GM21367 (cell line): ENCODE measurements around the gene MRPL44.

Experiments
- ATAC-seq: cut with Tn5 transposase; IDR thresholded peaks from one replicate; pipeline ENCODE4 v1.9.1; 2021; ENCODE audit not compliant: unreplicated experiment

The MRPL44 gene

DNA sequence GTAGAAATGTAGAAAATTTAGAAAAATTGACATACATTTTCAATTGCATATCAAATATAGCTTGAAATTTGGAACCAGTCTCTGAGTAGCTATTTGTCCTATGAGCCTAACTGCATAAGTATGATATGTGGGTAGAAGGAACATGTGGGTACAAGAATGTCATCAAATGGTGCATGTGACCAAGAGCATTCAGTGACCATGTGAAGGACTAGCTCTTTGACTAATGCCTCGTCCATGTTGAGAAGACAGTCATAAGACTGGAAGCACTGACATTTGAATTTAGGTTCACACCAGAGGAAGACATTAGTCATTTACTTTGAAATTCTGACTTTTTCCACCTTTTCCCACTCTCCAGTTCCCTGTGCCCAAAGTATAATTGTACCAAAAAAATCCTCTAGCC is 12.6 kb downstream of the MRPL44 start:
- no peak for ATAC-seq

DNA sequence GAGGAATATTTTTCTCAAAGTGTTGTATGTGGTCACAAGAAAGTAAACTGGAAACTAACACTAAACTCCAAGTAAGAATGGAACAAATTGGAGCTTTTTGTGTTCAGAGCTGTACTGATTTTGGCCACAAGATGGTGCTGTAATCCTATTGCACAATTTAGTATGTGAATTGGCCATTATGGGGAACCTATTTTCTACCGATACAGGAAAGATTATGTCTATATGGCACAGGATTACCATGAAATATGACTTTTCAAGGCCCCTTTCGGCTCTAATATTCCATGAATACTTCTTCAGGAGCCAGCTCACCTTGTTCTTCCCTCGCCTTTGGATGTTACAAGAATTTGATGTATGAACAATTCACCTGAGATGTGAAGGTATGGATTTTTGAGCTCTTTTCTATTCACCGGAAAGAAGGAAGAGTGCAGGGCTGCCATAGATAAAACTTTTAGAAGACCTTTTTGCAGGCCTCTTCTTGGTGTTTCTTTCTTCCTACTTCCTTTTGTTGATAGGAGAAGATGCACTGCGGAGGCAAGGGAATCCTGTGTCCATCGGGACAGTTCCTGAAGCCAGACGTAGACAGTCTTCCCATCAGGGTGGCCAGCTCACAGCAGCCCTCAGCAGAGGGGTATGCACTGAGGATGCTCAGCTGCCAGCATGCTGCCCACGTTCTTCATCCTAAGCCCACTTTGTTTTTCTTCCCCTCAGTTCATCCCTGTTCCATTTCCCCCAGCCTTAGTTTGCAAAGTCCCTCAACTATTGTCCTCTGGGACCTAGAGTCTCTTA is 13.3 kb downstream of the MRPL44 start:
- peak; percentile 78 for ATAC-seq

DNA sequence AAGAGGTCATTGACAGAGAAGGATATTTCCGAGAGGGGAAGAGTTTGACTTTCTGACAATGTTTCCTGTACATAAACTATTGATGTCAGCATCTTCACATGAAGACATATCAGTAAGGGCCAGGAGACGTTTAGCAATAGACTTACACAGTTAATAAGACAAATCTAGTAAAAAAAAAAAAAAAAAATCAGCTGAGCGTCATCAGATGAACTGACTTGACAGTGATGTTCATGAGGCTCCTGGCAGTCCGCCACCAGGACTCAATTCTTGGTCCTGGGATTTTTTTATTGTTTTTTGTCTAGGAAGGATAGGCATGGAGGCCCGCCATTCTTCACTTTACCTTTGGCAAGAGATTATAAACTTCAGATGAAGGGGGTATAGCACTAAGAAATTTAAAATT is 14.5 kb downstream of the MRPL44 start:
- no peak for ATAC-seq

DNA sequence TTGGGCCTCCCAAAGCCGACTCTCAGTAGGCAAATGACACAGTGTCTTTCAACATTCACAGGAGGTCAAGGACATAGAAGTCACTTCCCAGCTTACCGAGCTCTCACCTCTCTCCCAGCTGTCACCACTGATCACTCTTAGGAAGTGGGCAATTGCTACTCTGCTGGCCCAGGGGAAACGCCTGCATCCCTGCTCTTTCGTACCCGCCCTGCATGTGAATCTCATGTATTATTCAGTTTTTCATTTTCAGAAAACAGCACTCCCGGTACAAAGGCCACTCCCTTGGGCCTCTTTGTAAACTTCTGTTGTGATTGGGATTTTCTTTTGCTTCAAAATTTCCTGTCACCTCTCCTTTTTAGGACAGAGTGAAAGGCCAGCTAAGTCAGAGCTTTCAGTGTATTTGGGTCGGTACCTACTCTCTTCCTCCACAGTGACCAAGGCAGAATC is 15.4 kb downstream of the MRPL44 start:
- ATAC-seq: no peak

DNA sequence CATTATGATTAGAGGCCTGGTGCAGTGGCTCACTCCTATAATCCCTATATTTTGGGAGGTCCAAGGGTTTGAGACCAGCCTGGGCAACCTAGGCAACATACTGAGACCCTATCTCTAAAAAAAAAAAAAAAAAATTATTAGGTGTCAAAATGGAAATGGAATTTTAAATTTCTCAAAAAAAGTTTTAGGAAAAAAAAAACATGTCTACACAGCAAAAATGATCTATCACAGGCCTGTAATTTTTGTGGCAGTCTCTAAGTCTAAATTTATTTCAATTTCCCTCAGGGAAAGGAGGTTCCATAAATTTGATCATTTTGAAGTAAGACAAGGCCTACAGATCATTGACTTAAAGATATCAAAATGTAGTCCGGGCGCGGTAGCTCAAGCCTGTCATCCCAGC is 16.3 kb downstream of the MRPL44 start:
- ATAC-seq: no peak

DNA sequence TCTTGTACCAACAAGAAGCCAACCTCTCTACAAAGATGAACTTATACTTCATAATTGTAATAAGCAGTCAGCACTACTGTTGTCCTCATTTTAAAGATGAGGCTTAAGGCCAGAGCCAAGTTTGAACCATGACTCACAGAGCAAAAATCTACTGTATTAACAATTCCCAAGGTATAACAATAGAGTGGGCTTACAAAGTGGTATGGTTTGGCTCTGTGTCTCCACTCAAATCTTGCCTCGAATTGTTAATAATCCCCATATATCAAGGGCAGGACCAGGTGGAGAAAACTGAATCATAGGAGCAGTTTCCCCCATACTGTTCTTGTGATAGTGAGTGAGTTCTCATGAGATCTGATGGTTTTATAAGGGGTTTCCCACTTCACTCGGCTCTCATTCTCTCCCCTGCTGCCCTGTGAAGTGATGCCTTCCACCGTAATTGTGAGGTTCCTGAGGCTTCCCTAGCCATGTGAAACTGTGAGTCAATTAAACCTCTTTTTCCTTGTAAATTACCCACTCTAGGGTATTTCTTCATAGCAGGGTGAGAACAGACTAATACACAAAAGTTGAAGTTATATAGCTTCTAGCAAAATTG is 19.5 kb downstream of the MRPL44 start:
- no peak for ATAC-seq

DNA sequence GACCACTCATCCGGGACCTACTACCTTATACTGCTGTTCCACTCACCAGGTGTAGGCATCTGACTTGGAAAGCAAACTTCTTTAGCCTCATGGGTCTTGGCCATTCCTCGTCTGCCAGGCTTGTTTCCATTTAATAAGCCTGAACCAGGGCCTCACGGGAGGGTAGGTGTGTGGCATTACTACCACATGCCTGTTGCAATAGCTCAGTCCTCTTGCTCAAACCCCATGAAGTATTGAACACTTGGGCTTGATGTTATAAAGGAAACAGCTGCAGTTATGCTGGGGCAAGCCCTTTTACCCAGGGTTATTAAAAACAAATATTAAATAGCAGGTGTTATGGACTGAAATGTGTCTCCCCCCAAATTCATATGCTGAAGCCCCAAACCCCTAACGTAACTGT is 21.2 kb downstream of the MRPL44 start:
- no peak for ATAC-seq

DNA sequence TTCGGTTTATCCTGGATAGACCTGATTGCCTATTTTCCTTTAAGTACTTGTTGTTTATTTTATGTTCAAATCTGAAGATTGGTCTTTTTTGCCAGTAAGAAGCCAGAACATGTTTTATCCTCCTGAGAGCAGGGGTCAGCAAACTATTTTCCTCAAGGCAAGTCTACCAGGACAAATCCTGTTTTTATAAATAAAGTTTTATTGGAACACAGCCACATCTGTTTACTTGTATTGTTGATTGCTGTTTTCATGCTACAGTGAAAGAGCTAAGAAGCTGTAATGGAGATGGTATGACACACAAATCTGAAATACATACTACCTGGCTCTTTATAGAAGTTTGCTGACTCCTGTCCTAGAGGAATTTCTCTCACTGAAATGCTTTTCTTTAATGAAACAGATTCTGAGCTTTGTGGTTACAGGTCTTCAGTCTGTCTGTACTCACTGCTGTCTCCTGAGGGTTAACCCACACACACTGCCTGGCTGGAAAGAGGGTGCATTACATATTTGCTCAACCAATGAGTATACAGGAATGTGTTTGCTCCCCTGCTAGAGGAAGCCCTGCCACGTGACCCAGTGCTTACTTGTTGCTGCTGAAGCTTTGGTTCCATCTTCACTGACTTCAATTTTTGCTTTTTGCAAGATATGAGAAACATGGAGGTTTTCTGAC is 22.6 kb downstream of the MRPL44 start:
- no peak for ATAC-seq

DNA sequence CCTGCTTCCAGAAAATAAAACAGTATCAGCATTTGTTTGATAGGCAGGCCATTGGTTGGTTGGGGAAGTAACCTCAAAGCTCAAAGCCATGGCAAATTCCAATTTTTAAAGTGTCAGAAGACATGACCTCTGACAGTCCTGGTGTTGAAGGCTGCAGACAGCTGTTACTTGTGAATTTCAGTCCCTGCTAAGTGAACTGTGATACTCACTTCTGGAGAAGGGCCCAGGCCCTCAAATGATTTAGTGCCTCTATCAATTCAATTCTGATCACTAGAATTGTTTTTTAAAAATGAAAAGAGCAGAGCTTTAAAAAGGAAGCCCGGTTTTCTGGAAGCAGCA is 23.1 kb downstream of the MRPL44 start:
- ATAC-seq: no peak

DNA sequence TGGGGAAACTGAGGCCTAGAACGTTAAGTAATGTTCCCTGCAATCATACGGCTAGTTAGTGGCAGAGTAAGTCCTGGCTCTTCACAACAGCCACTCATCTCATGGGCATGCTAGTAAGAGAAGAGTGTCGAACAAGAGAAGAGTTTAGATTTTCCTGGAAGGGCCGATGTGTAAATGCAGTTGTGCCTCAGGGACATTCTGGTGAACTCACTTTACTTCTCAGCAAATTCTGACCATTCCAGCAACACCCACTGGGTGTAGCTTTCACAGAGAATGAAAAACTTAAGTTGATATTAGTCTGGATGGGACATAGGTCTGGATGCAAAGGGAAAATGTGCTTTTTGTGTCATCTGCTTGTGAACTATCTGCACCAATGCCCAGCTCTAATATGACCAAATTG is 23.5 kb downstream of the MRPL44 start:
- ATAC-seq: no peak

DNA sequence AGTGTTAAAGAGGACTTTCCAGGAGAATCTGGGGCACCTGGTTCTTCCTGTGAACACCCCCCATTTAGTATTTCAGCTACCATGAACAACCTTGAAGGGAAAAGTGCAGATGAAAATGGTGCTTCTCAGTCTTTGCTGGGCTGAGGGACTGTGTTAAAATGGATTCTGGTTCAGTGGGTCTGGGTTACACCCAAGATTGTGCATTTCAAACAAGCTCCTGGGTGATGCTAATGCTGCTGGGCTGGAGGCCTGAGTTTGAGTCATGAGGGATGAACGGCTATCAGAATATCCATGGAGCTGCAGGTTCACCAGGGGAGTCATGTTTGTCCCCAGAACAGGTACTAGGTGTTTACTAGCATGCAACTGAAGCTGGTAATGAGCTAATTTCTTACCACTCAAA is 24.0 kb downstream of the MRPL44 start:
- no peak for ATAC-seq

DNA sequence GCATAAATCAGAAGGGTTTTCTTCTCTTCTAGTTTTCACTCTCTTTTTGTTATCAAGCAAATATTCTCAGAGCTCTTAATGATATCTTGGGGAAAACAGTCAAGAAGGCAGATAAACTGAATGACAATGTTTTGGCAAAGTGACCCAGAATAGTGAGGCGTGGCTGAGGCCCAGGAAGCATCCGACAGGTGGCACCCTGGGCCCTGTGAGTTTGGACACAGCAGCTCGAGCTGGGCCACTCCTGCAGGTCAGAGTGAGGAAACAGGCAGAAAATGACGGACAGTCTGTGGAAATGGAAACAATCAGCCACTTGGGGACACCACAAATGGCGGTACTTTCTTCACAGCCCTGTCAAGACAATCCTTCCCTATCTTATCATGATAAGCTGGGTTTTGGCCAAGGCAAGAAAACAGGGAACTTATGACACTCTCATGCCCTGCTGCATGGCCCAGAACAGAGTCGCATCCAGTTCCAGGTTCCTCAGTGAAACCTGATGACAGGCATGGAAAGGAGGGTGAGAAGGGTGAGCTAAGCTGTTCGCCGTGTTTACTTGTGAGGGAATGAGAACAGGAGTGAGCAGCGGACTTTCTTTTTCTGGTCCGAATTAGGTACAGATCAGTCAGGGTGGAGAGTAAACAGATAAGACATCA is 32.1 kb downstream of the MRPL44 start:
- no peak for ATAC-seq

DNA sequence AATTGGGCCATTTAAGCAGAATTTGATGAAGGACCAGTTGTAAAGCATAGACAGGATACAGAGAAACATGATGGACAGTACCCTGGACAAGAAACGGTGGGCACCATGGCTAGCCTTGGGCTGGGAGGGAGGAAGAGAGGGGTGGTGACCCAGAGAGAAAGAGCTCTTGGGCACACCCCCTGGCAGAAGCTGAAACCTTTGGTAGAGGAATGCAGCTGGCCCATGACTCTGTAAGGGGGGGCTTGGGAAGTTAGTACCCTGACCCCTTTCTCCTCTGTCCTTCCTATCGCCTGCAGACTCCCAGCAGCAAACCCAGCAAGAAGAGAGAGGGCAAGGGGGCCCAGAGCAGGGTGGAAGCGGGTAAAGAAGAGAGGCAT is 32.6 kb downstream of the MRPL44 start:
- ATAC-seq: no peak

DNA sequence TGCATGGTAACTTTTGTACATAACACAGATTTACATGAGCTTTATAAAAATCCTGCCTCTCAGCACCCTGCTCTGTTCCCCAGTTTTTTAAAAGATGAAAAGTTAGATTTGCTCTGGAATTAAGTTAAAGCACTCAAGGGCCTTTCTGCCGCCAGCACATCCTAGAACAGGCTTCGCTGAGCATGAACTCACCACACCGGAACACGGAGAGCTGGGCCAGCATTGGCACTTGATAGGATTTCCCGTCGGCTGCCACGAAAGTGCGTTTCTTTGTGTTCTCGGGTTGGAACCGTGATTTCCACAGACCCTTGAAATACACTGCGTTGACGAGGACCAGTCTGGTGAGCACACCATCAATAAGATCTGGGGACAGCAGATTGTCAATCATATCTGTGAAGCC is 34.3 kb downstream of the MRPL44 start:
- no peak for ATAC-seq

DNA sequence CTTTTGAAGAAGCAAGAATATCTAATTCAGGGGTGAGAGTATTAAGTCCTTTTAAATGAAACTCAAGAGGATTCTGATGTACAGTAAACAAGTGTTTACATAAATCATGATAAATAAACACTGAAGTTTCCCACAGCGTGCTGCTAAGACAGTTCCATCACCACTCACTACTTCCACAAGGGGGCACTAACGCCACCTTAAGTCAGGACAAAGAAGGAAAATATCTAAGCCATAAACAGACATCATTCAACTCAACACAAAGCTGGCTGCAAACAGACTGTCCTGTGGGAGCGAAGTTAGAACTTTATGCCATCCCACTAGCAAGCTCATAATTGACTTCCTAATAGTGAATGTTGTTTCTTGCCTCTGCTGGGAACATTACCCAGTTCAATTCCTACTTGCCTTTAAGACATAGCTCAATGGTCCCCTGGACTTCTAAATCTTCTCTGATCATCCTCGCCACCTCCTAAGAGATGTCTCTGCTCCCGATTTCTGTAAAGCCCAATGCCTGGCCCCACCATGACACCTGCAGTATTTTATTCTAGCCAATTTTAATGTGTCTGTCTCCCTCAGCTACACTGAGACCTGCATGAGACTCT is 36.5 kb downstream of the MRPL44 start:
- ATAC-seq: peak; percentile 66

DNA sequence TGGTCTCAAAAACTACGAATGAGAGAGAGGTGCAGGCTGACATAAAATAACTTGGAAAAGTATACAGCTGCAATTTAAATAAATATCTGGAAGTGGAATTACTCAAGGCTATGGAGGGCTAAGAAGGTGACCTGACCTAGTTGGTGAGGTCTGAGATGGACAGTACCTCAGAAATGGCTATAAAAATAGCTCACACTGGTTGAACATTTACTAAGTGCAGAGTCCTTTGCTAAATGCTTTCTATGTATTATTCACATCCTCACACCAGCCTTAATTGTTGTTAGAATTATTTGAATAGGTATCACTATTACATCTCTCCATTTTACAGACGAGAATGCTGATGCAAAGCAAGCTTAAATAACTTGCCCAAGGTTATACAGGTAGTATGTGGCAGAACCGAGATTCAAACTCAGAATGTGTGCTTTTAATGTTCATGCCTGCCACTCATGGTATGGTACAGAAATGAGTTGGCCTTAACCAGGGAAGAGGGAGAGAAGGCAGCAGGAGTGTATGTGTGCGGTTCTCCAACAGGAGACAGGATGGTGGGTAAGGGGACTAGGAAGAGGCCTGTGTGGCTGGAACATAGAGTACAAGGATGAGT is 37.4 kb downstream of the MRPL44 start:
- ATAC-seq: no peak

DNA sequence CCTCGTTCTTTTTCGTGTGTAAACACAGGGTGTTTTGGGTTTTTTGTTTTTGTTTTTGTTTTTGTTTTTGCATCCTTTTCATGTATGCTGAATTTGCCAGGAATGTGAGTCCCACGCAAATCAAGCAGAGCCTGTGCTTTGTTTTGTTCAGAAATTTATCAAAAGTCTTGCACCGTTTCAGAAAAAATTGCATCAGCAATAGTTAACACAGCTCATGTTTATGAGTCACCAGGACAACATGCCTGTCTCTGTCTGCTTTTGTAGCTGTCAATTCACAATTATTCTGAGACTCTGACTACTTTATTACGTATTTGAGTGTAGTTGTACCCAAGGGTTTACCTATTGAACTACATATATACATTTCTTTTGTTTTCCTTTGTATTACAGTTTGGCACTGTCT is 38.3 kb downstream of the MRPL44 start:
- no peak for ATAC-seq

DNA sequence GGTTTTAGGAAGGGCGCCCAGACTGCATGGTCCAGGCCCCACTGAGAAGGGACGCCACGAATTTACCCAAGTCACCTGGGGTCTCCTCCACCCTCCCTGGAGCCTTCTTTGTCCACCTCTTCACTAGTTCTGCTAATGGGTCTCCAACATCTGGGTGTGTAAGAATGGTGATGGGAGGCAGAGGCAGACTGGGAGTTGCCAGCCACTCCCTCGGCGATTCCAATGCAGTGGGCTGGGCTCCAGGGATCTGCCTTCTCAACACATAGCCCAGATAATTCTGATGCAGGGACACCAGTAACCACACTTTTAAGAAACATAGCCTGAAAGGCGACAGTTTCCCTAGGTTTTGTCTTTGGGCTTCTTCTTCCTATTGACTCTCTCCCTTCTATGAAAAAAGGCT is 39.1 kb downstream of the MRPL44 start:
- ATAC-seq: no peak

DNA sequence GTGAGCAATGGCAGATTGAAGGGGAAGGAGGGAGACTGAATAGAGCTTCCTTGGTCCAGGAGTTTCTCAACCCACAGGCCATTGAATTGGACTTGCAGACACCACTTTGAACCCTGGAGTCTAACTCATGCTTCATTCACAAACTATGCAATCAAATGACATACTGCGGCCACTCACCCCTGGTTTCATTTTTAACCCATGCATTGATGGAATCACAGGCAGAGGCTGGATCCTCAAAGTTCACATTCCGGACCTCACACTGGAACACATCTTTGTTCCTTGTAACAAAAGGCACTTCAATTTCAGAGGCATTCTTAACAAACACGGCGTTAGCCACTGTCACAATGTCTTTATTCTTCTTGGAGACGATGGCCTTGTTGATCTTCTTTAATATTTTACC is 40.7 kb downstream of the MRPL44 start:
- no peak for ATAC-seq

DNA sequence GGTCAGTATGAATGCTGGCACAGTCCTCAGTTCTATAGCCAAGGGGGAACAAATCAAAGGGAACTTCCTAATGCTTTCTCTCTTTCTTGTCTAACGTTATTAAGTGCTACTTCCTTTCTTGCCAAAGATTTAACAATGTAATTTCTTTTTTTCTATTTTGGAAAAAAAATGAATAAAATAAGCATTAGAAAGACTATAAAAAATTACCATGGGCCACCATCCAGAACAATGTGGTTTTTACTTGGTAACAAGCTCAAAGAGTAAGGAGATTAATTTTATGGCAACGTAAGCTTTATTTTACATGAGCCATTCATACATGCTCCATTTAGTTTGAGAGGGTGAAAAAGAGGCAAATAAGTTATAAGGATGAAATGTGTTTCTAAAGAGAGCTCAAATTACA is 41.7 kb downstream of the MRPL44 start:
- no peak for ATAC-seq

DNA sequence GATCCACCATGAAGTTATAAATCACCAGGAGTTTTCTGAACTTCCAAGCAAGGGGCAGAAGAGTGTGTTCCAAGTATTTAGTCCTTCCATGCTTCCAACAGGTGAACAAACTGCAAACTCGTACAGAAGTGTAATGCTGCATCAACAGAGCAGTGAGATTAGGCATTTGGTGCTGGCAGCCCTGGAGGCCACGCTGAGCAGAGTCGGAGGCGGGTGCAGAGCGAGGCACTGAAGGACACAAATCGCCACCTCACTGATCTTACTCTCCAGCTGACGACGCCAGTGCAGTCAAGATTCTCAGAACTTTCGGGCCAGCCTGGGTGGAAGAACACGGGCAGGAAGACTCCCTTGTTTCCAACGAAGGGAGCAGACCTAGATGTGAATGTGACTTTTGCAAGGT is 42.6 kb downstream of the MRPL44 start:
- no peak for ATAC-seq
